ENCODE data around the gene YES1. TPM values are rescaled to one million over a fixed set of nuclear protein-coding genes. Genes with fewer than 3 reads are reported as not detected.

YES1 gene
- total and polyA plus RNA-seq, 2 of the 8 experiments (the other 6 are each of a cell fraction or from before 2014, with no cell fraction given), result 14.8 to 94.3 TPM

- TF ChIP-seq SIRT6 (IDR thresholded peaks at IDR 0.05; ENCODE audit: low read length) (no peak), YY1 (IDR thresholded peaks at IDR 0.05; ENCODE audit: low read depth, low read length) (no peak), PHF8 (conservative IDR thresholded peaks at IDR 0.05; ENCODE audit: low read depth, low read length) (no peak), CTBP2 (IDR thresholded peaks at IDR 0.05; ENCODE audit: borderline replicate concordance, insufficient read depth, insufficient read length, low read length) (no peak), KDM1A (IDR thresholded peaks at IDR 0.05; ENCODE audit: borderline replicate concordance, low read length) (no peak), ZNF274 (IDR thresholded peaks at IDR 0.05; ENCODE audit: borderline replicate concordance, extremely low read depth, low read length) (no peak), NRF1 (IDR thresholded peaks at IDR 0.05; ENCODE audit: low read depth, low read length) (no peak)
Measured at GRCh38 chr18:767961-768360, 44.1 kb downstream of the YES1 start (continued).
